Measurements from ENCODE around the gene PAIP1. TPM values are rescaled to one million over a fixed set of nuclear protein-coding genes. Genes with fewer than 3 reads are reported as not detected.

PAIP1 gene
- total RNA-seq, 1 donor from 2014 or later: 179 TPM

GRCh38 chr5:43498581-43498980 lies 58.3 kb downstream of the PAIP1 start:
- TF ChIP-seq CTCF (IDR thresholded peaks at IDR 0.05; ENCODE audit: insufficient read depth, low read length, poor library complexity, severe bottlenecking): no peak
- H3K27me3 ChIP-seq (ENCODE audit: control insufficient read depth, insufficient read depth, low read length): no peaks in the 10 kb centered on the region
- no peak overlapping the region for H3K4me3 ChIP-seq (ENCODE audit: low read depth, low read length)
- no peaks in the 10 kb centered on the region for H3K36me3 ChIP-seq (ENCODE audit: control insufficient read depth, insufficient read depth, low read length)
- no peak for DNase-seq (ENCODE audit: low read depth)

GRCh38 chr5:43497311-43498104 lies 59.4 kb downstream of the PAIP1 start:
- Histone ChIP-seq H3K36me3 (ENCODE audit: control insufficient read depth, insufficient read depth, low read length) (no peaks in the 10 kb centered on the region), H3K27me3 (ENCODE audit: control insufficient read depth, insufficient read depth, low read length) (no peaks in the 10 kb centered on the region), H3K4me3 (ENCODE audit: low read depth, low read length) (no peak overlapping the region)
- no peak for DNase-seq (ENCODE audit: low read depth)
- TF ChIP-seq CTCF (IDR thresholded peaks at IDR 0.05; ENCODE audit: insufficient read depth, low read length, poor library complexity, severe bottlenecking): no peak

GRCh38 chr5:43491326-43491725 lies 65.6 kb downstream of the PAIP1 start:
- no peak for DNase-seq (ENCODE audit: low read depth)
- Histone ChIP-seq H3K27me3 (ENCODE audit: control insufficient read depth, insufficient read depth, low read length) (no peaks in the 10 kb centered on the region), H3K4me3 (ENCODE audit: low read depth, low read length) (no peak overlapping the region), H3K36me3 (ENCODE audit: control insufficient read depth, insufficient read depth, low read length) (no peaks in the 10 kb centered on the region)
- TF ChIP-seq CTCF (IDR thresholded peaks at IDR 0.05; ENCODE audit: insufficient read depth, low read length, poor library complexity, severe bottlenecking): no peak

- no peak for TF ChIP-seq CTCF (IDR thresholded peaks at IDR 0.05; ENCODE audit: insufficient read depth, low read length, poor library complexity, severe bottlenecking)
- Histone ChIP-seq H3K36me3 (ENCODE audit: control insufficient read depth, insufficient read depth, low read length) (no peaks in the 10 kb centered on the region), H3K27me3 (ENCODE audit: control insufficient read depth, insufficient read depth, low read length) (no peaks in the 10 kb centered on the region), H3K4me3 (ENCODE audit: low read depth, low read length) (no peak overlapping the region)
- no peak for DNase-seq (ENCODE audit: low read depth)
These were observed 70.5 kb downstream of the PAIP1 start for GRCh38 chr5:43486353-43486752.

GRCh38 chr5:43485406-43485805 lies 71.5 kb downstream of the PAIP1 start:
- no peaks in the 10 kb centered on the region for H3K27me3 ChIP-seq (ENCODE audit: control insufficient read depth, insufficient read depth, low read length)
- no peaks in the 10 kb centered on the region for H3K36me3 ChIP-seq (ENCODE audit: control insufficient read depth, insufficient read depth, low read length)
- no peak for DNase-seq (ENCODE audit: low read depth)
- no peak for TF ChIP-seq CTCF (IDR thresholded peaks at IDR 0.05; ENCODE audit: insufficient read depth, low read length, poor library complexity, severe bottlenecking)
- H3K4me3 ChIP-seq (ENCODE audit: low read depth, low read length): no peak overlapping the region
